Activated CD8-positive, alpha-beta memory T cell treated with anti-CD3 and anti-CD28 coated beads for 48 hours (primary cell): ENCODE data around the gene EFCC1.

Experiments
- DNase-seq, 3 experiments: peaks; one replicate each; pipeline ENCODE4 v3.0.0-alpha.2; 2020; ENCODE audit warnings: low read depth in 2 of 3, low spot score in 2 of 3

EFCC1 gene

DNA sequence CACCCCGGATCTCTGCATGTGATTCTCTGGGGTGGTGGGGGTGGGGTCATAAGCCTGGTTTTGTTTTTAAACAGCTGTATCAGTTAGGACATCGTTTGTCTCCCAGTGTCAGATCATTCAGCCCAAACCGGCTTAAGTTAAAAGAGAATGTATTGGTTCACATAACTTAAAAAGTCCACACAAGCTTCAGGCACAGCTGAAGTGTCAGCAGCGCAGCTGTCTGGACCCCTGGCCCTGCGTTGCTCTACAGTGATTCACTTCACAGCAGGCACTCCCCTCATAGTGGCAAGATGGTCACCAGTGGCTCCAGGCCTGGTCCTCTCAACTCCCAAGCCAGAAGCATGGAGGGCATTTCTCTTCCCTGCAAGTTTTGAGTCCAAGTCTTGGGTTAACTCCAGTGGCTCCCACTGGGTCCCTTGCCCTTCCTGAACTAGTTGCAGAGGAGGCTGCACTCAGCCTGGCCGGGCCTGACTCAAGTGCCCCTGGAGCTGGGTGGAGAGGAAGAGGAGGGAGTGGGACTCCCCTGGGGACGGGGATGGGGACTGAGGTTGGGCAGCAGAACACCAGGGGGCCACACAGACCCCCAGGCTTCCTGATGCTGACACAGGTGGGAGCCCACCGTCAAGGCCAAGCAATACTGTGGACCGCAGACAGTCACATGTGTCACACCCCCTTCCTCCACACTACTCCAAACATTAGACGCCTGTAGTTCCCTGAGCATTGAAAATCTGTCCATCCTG is 30.5 kb downstream of the EFCC1 start:
- no peak for DNase-seq

DNA sequence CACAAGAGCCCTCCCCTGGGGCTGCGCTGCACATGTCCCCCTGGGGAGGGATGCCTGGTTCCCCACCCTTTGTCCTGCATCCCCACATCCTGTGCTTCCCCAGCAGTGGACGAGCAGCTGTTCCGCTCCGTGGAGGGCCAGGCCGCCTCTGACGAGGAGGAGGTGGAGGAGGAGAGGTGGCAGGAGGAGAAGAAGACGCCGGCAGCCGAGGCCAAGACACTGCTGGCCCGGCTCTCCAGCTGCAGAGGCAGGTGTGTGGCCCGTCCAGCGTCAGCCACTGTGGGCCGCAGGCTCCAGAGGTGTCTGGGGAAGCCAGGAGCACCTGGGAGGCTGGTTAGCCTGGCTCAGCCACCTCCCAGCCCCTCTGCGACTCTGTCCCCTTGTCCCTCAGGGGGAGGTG is 31.6 kb downstream of the EFCC1 start:
- no peak for DNase-seq

DNA sequence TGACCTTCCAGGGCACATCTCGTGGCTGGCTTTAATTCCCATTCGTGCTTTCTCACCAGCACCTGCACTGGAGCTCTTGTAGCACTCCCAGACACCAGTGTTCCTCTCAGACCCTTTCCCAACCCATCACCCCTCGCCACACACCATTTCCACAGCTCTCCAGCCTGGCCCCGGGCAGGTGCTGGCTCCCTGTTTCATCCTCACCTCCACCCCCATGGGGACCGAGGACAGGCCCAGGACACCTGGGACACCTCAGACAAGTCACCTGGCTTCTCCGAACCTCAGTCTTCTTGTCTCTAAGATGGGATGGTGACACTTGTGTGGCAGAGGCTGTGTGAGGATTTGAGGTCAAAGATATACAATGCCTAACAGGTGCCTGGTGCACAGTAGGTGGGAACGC is 32.0 kb downstream of the EFCC1 start:
- DNase-seq: no peak

DNA sequence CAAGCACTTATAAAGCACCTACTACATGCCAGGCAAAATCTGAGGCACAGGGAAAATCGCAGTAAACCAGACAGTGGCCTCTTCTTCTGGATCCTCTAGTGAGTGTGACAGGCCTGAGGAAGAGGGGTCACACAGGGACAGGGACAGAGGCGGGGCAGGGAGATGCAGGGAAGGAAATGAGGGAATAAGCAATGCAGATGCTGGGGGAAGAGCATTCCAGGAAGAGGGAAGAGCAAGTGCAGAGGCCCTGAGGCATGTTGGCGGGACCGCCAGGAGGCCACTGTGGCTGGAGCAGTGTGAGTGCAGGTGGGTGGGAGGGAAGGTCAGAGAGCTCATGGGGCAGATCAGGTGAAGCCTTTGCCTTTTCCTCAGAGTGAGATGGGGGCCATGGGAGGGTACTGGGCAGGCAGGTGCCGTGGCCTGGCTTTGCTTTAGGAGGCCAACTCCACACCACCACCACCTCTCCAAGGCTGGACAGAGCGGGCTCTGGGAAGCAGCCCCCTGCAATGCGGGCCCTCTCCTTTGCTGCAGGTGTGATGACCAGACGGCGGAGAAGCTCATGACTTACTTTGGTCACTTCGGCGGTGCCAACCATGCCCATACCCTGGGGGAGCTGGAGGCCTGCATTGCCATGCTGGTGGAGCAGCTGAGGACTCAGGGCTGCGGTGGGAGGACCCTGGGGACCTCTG is 32.7 kb downstream of the EFCC1 start:
- DNase-seq: no peak

DNA sequence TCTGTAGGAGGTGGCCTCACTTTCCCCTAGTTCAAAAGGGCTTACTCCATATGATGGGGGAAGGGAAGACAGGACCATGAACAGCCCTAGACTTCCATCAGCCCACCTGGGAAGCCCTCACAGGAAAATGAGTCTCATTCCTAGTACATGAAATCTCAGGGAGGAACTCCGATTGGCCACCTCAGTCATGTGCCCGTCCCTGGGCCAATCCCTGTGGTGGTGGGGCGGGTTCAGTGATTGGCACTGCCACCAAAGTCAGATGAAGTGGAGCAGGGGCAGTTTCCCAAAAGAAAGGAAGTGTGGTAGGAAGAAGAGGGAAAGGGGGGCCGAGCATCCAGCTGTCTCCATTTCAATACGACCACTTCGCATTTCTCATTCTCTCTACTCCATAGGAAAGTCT is 33.5 kb downstream of the EFCC1 start:
- no peak for DNase-seq

DNA sequence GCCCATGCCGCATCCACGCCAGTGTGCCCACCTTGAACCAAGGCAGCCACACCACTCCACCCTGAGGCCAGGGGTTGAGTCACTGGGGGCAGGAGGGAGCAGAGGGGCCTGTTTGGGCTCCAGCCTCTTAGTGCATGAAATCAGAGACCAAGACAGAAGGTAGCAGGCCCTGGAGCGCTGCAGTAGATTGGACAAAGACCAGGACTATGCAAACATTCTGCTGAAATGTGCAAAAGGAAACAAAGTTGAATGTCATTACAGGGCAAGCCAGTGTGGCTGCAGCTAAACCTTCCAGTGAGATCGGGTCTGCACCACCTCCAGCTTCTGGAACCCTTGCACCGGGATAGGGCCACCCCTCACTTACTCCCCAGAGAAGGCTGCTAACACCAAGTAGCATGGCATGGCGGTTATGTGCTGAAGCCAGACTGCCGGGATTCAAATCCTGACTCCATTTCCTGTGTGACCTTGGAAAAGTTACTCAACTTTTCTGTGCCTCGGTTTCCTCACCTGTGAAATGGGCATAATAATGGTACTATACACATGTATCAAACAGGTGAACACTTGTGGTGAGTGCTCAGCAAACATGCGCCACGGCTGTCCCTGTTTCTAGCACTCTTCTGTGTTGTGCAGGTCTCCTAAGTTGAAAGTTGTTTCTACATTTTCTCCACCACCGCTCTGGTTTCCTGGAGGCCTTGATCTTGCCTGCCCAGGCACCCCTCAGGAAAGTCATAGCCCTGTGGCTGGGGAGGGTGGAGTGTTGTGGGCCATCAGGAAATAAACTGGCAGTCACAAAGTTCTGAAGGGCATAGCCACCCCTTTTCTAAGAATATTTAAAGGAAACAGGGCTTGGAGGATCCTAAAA is 34.5 kb downstream of the EFCC1 start:
- no peak for DNase-seq

DNA sequence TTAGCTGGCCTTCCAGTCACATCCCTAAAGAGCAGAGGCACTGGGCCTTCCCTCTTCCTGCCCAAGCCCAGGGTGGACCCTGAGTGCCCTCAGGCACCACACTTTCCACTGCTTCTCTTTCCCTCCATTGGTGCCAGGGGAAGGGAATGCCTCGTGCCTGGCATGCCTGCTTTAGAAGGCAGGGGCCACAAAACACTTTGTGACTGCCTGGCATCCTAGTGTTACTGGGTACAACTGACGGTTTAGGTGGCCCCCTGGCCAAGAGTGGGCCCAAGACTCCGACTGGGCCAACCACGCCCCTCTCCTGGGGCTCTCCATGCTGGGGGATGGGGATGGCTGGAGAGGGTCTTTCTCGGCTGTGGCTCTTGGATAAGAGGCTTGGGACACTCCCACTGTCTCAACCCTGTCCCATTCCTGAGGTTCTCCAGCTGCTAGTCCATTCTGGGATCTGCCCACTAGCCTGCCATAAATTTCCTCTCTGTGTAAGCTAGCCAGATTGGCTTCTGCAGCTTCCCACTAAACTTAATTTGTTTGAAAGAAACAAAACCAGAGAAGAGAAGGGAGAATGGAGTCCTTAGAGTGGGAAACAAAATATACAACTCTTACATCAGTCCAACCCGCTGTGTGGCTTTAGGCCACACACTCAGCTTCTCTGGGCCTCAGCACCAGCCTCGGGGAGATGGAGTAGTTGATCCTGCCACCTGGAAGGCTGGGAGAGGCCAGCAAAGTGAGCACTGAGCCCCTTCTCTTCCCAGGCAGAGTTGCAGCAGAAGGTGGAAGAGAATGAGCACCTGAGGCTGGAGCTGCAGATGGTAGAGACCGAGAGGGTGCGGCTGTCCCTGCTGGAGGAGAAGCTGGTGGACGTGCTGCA is 35.4 kb downstream of the EFCC1 start:
- DNase-seq: no peak

DNA sequence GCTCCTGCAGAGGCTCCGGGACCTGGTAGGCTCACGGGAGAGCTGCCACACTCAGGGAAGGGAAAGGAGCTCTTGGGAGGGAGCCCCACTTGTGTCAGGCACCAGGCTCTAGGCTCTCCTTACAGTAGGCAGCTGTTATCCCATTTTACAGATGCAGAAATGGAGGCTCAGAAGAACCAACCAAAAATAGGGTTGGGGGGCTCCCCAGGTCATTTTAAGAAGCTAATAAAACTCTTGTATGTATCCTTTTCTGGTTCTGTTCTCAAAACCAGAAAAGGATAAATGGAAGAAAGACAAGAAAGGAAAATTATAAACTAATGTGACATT is 36.0 kb downstream of the EFCC1 start:
- no peak for DNase-seq

DNA sequence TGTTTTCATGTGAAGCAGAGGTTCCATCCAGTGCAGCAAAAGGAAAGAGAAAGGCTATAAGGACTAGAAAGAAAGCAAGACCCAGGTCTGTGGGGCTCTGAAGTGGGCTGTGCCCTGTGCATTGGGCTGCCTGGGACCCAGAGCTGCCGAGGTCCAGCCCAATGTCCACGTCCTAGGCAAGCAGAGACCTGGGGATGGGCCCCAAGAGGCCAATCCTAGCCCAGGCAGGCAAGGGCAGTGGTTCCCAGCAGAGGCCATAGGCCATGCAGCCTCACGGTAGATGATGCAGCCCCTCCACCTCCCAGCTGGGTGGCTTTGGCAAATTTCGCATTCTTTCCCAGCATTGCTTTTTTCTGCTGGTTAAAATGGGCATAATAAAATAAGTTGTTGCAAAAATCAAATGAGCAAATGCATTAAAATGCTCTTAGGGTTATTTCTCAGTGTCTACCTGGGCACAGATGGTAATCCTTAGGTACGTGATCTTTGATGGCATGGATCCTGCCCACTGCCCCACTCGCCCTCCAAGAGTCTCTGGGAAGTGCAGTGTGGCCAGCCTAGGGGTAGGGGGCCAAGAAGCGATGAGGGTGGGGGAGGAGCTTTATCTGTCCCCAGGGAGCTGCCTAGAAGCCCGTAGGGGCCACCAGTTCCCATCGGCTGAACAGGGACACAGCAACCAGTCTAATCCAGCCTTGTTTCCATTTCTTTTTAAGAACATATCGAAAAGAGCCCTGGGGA is 37.2 kb downstream of the EFCC1 start:
- no peak for DNase-seq

DNA sequence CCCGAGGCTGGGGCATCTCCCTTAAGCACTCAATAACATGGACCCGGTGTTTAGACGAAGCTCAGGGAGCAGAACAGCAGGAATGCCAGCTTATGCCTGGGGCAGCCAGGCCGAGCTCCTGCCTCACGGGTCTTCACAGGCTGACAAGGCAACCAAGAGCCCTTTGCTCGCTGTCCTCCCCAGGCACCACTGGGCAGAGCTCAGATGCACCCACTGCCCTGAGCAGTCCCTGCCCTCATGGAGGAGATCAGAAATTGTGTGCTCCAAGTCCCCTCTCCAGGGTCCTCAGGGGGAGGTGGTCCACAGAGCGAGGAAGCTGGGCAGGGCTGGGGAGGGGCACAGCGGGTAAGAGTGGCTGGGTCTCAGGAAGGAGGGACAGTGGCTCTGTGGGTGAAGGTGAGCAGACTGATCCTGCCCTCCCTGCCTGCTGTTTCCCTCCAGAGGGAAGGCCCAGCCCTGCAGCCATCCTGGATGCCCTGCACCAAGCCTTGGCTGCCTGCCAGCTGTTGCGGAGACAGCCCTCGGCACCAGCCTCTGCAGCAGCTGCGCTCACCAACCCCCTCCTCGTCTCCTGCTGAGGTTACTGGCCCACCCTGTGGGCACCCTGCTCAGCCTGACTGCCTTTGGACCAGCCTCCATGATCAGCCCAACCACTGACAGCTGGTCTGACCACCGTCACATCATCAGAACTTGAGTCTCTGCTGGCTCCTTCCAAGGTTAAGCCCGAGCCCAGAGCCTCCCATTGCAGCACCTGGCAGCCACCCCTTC is 38.4 kb downstream of the EFCC1 start:
- DNase-seq: no peak

DNA sequence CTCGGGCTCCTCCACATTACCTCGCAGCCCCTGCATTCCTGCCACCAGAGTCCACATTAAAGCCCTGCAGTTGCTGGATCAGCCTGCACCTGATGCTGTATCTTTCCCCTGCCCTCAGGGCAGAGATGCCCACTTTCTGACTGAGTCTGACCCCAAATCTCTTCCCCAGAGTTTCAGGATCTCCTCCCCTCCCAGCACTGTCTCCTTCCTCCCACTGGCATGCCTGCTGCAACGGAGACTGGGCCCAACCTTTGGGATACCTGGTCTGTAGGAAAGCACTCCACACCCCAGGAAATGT is 38.9 kb downstream of the EFCC1 start:
- no peak for DNase-seq

DNA sequence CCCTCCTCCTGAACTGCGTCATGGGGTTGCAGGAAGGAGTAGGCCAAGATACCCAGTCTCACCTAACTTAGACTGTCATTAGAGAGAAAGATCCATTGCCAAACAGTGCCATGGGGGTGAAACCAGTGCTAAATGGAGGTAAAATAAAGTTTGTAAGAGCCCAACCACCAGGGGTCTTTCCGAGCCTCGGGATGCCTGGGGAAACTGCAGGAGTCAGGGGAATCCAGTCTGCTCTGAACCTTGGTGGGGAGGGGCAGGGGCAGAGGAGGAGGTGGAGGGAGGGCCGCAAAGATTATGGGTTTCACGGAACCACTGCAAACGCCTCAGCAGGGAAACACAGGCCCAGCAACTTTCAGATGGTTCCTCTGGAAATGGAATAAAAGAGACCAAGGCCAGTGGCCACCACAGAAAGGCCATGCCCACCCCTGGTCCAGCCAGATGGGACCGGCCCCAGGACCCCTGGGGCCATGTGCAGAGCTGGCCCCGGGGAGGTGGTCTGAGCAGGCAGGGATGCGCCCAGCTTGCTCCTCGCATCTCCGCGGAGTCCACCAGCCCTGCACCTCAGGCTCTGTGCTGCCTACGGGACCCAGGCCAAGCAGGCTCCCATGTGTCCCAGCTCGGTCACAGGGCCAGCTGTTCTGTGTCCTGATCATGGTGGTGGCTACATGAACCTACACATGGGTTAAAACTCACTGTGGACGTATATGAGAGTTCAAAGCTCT is 39.6 kb downstream of the EFCC1 start:
- no peak for DNase-seq

DNA sequence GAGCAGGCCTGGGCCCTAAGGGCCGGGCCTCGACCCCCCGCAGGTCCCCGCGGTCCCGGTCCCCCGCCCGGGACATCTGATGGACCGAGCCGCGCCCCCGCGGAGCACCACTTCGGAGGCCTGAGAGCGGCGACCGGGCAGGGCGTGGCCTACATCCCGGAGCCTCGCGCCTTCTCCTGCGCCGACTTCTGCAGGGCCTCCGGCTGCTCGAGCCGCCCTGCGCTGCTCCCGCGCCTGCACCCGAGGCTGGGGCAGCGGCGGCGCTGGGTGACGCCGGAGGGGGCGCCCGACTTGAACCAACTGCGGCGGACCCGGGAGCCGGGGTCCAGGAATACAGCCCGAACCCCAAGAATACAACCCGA is 44.6 kb downstream of the EFCC1 start:
- DNase-seq: peak in 1 of 3 experiments; percentile 23

DNA sequence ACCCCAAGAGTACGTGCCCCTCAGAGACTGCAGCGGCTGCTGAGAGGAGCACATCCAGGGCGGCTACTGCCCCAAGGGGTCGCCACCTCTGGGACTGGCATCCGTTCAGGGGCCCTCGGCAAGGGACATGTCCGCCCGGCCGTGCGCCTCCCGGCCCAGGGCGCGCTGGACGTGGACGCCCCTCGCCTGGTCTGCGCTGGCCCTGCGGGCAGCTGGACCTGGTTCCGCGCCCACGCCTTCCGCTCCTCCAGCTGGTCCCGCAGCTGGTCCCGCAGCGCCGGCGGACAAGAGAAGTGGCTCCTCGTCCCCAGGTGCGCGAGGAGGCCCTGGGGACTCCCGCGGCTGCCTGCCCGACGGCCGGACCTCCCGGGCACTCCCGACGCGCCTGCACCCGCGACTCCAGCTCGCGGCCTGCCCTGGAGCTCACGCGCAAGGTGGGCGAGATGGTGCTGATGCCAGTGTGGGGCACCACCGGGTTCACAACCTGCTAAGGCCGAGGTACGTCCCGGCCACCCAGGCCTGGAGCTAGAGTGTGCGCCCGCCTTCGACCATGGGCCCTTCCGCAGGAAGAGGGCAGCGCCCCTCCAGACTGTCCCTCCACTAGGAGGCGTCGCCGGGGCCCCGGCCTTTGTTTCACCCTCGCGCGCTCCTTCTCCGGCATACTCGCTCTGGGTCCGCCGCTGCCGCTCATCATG is 45.1 kb downstream of the EFCC1 start:
- peak in 1 of 3 experiments; percentile 28 for DNase-seq

DNA sequence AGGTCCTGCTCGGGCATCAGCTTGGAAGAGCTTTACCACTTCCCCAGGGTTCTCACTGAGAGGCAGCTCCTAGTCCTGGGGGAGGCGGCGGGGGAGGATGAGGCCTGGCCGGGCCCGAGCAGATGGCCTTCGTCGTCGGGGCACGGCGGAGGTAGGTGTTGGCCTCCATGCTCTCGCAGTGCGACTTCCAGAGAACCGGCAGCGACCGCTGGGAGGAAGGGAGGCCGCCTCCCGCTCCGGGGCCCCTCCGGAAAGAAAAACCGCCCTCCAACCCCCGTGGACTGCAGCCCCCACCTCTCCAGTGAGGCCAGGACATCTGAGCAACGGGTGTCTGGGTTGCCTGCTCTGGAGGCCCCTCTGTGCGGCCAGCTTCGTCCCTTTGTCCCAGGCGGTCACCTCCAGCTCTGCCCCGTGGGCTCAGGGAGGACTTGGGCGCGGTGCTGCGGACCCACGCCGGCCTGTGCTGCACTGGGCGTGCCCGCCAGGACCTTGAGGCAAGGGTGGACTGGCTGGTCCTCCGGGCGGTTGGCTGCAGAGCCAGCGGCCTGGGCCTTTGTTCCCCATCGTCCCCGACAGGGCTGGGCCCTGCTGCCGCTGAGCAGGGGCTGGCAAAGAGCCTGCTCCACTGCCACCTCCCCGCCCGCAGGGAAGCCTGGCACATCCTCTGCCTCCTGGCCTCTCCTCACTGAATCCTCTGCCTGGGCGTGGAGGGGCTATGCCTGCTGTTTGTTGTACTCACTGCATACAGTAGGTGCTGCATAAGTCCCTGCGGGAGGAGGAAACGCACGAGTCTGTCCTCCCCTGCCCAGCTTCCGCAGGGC is 45.8 kb downstream of the EFCC1 start:
- no peak for DNase-seq

DNA sequence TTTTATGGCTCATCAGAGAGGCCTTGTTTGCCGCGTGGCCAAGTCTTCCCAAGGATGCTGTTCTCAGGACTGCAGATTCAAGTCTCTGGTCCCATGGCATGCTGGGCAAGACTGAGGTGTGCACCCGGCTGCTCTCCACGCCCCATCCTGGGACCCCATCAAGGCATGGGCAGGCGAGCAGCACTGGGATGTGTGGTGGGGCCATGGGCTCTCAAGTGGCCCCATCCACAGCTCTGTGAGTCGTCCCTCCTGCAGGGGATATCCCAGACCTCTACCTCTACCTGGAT is 46.4 kb downstream of the EFCC1 start:
- no peak for DNase-seq

DNA sequence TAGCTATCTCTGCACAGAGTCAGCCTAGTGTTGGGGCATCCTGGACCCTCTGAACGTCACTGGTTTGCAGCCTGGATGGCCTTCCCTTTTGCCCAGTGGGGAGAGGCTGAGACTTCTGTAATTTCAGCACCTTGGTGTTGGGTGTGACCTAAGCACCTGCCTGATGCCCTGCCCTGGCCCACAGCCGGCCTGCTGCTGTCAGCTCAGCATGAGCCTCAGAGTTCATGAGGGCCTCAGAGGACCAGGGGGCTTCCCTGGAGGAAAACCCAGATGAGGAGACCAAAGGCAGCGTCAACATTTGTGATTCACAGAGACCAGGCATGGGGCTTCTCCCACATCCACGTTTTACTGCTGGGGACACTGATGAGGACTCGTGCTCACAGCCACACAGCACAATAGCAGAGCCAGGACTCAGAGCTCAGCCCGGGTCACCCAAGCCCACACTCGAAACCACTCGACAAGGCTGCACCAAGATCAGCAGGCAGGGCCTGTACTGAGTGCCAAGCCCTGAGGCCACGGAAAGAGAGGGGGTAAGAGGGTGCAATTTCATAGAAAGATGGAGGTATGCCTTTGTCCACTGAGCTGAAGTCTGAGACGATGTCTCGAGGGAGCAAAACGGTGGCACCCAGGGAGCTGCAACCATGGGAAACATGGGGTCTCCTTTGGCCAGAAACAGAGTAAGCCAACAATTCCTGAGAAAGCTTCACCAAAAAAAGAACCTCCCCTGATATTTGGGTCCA is 49.6 kb downstream of the EFCC1 start:
- no peak for DNase-seq
